Stimulated activated naive CD8-positive, alpha-beta T cell treated with anti-CD3 and anti-CD28 coated beads, Interleukin-15, Interleukin-2, amounts not matched to agents 100 U/mL and 50 U/mL, for 24 hours (primary cell): ENCODE results near the gene BNIP1.
"Not testable (repeated sequence)": the region's sequence is repeated elsewhere in the genome, so short reads cannot be mapped to it uniquely, and the experiment has no call there.

ENCODE experiments used
- ATAC-seq: fragments of 150-1000 bp; cut with Tn5 transposase; one replicate; pipeline ENCODE4 v1.10.0; 2021
- DNase-seq: peaks from one replicate; pipeline ENCODE4 v3.0.0; 2021

The BNIP1 gene, protein sequence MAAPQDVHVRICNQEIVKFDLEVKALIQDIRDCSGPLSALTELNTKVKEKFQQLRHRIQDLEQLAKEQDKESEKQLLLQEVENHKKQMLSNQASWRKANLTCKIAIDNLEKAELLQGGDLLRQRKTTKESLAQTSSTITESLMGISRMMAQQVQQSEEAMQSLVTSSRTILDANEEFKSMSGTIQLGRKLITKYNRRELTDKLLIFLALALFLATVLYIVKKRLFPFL

DNA sequence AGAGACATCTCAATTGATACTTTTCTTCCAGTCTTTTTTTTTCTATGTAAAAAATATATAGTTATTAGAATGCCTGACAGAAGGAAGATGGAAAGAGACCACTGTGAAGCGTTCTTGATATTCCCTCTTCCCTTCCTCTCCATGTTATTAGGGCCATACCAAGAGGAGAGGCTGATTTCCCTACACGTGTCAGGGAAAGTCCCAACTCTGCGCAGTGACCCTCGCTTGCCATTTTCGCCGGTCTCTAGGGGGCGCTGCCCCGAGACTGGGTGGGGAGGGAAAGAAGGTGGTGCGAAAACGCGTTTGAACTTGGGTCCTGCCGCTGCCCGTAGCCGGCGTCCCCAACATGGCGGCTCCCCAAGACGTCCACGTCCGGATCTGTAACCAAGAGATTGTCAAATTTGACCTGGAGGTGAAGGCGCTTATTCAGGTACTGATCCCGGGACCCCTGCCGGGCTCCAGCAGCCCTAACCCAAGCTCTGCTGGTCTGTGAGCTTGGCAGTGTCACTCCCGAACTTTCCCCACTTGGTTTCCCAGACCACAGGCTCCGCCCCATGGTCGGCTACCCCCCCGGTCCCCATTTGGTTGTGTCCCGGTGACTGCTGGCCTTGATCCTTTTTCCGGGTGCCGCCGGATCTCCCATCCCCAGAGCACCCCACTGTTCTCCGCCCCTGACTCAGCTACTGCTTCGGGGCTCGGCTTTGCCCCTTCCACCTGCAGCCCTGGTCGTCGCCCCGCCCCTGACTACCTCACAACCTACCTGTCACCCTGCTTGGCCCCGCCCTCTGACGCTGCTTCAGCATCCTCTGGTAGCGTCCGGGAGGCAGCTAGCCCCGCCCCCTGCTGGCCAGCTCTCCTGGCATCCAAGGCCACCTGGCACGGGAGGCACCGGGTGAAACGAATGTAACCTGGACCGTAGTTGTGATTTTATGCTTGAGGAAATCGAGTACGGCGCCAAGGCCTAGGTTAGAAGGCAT, at the start of gene BNIP1:
Gene BNIP1, plus strand, starts transcription at position 332 of the 977 bp plus-strand sequence. Its CDS starts 15 bp downstream, at position 347.
- DNase-seq (peak; percentile 99), ATAC-seq (peak; percentile 95)

DNA sequence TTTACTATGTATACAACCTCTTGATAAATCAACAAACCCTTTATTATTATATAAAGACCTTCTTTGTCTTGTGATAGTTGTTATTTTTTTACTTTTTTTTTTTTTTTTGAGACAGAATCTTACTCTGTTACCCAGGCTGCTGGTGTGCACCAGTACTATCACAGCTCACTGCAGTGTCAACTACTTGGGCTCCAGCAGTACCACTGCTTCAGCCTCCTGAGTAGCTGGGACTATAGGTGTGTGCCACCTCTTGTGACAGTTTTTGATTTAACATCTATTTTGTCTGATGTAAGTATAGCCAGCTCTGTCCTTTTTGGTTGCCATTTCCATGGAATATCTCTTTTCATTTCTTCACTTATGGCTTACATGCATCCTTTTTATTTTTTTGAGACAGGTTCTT, 45.5 kb upstream of the BNIP1 start:
- ATAC-seq: no peak

DNA sequence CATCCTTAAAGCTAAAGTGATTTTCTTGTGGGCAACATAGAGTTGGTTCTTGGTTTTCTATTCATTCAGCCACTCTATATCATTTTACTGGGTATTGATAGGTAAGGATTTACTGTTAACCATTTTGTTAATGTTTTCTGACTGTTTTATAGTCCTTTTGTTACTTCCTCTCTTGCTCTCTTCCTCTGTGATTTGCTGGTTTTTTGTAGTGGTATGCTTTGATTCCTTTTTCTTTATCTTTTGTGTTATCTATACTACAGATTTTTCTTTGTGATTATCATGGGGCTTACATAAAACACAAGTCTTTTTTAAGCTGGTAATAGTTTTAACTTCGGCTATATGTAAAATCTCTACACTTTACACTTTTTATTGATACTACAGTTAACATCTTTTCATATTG, 44.9 kb upstream of the BNIP1 start:
- DNase-seq: no peak
- no peak for ATAC-seq

More for the DNA sequence above, 45.5 kb upstream of the BNIP1 start:
- DNase-seq: no peak

DNA sequence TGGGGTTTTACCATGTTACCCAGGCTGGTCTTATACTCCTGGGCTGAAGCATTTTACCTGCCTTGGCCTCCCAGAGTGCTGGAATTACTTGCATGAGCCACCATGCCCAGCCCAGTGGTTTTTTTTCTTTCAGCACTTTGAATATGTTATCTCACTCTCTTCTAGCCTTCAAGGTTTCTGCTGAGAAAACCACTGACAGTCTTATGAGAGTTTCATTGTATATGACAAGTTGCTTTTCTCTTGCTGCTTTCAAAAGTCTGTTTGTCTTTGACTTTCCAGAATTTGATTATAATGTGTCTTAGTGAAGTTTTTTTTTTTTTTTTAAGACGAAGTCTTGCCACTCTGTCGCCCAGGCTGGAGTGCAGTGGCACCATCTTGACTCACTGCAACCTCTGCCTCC, 43.1 kb upstream of the BNIP1 start:
- no peak for DNase-seq
- no peak for ATAC-seq

DNA sequence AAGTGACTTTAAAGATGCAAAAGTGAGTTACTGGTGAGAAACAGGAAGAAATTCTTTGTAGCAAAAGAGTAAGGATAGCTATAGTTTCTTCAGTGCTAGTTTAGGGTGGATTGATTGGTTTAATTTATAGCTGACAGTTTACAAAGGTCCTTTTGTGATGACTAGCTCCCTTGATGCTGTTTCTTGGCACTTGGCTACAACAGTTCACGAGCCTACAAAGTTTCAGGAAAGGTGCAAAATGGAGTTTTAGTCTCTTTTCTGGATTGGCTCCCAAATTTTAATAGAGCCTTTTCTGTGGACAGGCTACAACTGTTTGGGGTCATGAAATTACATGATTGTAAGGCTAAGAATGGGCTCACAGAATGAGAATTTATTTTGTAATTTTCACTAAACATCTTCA, 40.9 kb upstream of the BNIP1 start:
- DNase-seq (no peak), ATAC-seq (no peak)

DNA sequence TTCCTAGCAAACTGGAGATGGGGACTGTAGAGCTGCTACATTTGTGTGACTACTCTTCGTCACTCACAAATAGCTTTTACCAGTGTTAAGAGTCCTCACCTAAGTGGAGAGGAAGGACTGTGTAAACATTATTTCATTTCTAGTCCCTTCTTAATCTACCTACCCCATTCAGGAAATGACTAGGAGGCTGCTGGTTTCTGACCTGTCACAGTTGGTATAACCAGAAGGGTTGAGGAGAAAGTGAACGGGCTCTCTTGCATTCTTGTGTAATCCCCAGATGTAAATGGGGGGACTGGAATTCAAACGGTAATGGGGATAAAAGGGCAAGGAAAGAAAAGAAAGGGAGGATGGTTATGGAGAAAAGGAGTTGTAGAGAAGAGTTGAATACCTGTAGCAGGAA, 35.4 kb upstream of the BNIP1 start:
- DNase-seq: no peak
- no peak for ATAC-seq

DNA sequence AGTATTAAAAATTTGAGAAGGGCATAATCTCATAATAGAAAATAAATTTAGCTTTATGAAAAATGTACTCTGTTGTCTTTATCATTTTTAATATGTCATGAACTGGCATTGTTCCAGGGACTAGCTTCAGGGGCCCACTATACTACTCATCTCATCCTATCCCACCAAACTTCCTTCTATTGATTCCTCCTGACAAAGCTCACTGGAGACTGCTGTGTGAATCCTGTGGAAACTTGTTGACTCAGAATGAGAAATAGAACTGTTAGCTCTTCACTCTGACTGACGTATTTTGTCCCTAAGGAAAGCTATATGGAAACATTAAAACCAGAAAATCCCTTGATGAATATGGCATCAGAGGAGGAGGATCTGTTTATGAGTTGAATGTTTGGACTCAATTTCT, 29.8 kb upstream of the BNIP1 start:
- no peak for ATAC-seq
- no peak for DNase-seq

DNA sequence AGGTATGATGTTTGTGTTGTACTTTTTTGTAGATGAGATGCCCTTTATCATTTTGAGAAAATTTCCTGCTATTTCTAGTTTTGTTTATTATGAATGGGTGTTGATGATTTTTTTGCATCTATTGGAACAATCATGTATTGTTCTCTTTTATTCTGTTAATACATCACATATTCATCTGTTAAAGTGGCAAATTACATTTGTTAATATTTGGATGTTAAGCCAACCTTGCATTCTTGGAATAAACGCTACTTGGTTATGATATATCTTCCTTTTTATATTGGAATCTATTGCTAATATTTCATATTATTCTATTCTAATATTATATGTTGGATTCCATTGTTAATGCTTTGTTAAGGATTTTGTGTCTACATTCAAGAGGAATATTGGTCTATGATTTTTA, 24.6 kb upstream of the BNIP1 start:
- DNase-seq (no peak), ATAC-seq (no peak)

DNA sequence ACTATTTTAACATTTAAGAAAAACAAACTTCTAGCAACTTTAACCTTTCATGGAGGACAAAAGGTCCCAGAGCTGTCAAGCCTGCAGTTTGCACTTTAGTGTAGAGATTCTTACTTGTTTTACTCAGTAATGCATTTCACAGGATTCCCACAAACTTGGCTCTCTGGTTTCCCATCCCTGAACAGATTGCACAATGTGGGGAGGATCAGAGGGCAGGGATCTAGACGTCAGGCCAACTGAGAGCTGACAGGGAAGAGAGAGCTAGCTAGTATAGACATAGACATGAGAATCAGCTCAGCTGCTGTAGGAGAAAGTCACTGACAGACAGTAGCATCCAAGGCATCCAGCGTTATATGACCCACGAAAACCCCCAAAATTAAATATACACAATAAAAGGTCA, 20.9 kb upstream of the BNIP1 start:
- DNase-seq: no peak
- ATAC-seq: no peak

DNA sequence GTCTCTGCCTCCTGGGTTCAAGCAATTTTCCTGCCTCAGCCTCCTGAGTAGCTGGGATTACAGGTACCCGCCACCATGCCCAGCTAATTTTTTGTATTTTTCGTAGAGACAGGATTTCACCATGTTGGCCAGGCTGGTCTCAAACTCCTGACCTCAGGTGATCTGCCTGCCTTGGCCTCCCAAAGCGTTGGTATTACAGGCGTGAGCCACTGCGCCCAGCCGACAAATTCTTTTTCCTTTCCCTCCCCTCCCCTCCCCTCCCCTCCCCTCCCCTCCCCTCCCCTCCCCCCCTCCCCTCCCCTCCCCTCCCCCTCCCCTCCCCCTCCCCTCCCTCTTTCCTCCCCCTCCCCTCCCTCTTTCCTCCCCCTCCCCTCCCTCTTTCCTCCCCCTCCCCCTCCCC, 12.2 kb upstream of the BNIP1 start:
- not testable (repeated sequence) for ATAC-seq, DNase-seq

DNA sequence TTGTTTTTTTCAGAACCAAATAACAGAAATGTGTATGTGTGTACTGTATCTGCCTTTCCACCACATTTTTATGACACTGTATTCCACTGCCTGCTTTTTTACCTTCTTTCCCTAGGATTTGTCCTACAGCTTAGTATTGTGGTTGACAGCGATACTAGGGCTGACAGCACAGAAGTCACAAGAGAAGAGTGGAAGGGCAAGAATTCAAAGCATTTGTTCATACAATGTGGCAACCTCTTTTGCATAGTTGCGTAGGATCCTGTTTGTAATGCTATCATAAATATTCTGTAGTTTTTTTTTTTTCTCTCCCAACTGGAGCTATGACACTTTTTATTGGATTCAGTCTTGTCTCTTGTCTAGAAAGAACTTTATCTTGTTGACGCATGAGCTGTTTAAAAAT, 5.6 kb upstream of the BNIP1 start:
- DNase-seq (no peak), ATAC-seq (no peak)

DNA sequence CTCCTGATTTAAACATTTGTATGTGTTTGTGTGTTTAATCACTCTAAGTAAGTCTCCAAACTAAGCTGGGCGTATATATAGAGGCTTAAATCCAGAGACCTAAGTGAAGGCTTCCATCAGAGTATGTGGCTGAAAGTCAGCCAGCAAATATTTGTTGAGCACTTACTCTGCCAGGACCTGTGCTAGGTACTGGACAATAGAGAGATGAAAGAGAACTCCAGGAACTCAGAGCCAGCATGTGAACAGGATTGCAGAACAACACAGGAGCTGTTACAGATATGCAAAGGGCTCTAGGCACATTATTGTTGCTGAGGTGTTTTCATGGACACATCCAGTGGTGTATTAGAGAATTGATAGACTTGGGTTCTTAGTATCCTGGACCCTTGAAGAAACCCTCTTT, 4.7 kb upstream of the BNIP1 start:
- DNase-seq: no peak
- ATAC-seq: no peak

DNA sequence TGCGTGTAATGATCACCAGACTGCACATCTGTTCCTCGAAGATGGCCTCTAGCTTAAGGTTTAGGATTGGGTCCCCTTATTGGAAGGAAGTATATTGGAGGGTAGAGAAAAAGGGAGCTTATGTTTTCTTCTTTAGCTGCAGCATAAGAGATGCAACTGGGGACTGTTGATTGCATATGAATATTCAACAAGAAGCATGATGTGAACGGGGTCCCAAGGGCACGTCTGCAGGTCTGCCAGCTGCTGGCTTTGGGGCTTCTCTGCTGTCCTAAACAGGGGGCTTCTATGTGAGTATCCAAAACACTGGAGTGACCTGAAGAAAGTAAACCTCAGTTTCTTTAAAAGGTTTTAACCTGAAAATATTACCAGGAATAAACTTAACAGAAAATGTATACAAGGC, 3.6 kb upstream of the BNIP1 start:
- no peak for ATAC-seq
- DNase-seq: no peak

DNA sequence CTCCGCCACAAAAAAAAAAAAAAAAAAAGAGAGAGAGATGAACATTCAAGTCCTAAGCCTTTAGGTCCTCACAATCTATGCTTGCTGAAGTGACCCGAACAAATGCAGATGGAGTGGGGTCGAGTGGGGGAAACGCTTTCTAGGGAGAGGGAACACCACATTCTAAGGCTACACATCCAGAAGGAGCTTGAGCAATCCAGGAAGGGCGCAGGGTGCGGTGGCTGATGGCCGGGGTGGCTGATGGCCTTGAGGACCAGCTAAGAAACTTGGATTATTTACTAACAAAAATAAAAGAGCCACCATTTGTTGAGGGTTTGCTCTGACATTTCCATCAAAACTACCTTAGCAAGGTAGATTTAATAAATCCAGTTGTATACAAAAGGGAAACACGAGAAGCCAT, 764 bp upstream of the BNIP1 start:
- DNase-seq: no peak
- ATAC-seq: no peak

DNA sequence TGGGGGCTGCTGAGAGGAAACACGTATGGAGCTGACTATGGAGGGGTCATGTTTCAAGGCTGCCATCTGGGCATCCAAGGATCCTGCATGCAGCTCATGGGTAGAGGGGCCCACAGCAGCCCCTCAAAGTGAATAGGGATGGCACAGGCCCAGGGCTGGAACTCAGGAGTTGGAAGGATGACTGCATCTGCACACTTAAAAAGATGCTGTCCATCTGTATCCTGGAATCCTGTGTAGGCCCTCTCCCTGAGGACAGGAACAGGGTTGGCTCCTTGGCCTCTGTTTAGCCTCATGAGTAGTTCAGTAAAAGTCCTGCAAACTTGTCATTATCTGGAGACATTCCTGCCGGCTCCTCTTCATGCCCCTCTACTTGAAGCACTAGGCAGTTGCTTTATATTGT, 4.0 kb downstream of the BNIP1 start:
- DNase-seq: no peak
- ATAC-seq: no peak

DNA sequence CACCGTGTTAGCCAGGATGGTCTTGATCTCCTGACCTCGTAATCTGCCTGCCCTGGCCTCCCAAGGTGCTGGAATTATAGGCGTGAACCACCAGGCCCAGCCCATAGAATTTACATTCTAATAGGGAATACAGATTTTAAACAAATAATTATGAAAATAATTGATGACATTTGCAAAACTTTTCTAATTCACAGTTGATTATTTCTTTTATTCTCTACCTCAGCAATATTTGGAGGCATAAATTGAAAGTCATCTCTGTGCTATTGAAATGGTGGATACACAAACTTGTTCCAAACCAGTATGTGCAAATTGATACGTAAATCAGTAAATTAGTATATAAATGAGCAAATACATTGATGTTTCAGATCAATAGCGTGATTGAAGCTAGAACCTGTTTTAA, 8.2 kb downstream of the BNIP1 start:
- DNase-seq (no peak), ATAC-seq (no peak)

DNA sequence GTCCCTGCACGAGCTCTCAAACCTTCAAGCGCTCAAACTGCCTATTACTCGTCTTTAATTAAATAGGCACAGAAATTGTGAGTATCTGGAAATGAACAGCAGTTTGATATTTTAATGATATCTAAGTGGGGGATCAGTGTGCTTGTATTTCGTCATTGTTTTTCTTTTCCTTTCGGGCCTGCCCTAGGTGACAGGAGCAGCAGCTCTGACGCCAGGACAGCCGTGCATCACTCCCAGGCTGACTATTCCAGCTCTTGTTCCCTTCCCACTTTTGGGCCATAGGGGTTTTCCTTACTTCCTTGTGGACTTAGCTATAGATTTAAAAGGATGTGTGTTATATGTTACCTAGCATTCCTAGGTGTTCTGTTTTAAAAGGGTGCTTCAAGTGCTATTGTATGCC, 9.5 kb downstream of the BNIP1 start:
- ATAC-seq (no peak), DNase-seq (no peak)

DNA sequence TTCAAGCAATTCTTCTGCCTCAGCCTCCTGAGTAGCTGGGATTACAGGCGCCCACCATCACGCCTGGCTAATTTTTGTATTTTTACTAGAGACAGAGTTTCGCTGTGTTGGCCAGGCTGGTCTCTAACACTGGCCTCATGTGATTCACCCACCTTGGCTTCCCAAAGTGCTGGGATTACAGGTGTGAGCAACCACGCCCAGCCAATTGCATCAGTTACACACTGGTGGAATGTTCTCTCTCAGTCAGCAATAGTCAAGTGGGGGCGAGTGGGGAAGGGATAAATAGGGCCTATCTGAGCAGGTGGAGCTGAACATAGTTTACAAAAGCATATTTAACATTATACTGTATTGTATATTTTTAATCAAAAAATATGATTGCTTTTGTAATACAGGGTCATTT, 10.3 kb downstream of the BNIP1 start:
- DNase-seq, ATAC-seq: not testable (repeated sequence)

DNA sequence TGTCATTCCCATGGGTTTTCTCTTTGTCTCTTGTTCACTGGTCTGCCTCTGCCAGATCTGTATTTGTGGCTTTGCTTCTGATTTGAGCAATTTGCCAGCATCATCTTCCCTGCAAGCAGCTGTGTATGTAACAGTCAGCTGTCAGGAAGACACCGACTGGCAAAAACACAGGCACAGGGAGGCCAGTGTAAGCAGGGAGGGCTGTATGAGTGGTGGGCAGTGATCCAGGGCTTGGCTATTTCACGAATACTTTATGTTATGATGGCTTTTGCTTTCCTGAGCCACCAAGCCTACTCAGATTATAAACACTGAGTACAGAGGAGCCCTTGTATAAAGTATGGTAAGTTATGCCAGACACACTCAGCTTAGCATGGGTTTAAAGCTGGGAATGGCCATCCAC, 11.6 kb downstream of the BNIP1 start:
- no peak for DNase-seq
- ATAC-seq: no peak

DNA sequence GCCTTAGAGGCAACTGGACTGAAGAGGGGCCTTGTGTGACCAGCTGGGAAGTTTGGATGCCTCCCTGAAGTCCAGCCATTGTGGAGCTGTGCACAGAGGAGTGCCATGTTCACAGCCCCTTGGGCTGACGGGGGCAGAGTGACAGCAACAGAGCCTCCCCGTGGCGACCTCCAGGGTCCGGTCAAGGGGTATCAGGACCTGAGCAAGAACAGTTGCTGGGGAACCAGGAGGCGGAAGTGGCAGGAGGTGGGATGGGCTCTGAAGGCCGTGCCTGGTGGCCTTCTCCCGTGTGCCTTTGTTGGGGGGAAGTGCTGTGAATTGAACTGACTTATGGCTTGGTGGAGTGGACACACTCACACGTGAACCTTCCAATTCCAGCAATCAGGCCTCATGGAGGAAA, 14.0 kb downstream of the BNIP1 start:
- ATAC-seq (no peak), DNase-seq (no peak)

DNA sequence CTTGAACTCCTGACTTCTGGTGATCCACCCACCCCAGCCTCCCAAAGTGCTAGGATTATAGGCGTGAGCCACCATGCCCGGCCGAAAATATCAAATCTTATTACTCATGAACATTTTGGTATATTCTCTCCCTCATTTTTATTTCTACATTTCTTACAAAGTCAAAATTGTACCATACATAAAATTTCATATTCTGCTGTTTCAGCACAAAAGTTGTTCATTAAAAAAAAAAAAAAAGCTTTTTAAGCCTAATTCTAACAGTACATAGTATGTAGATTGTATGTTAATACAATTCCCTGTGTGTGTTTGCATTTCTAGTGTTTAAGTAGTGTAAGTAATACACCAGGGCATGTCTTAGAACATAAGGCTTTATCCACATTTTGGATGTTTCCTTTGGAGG, 14.9 kb downstream of the BNIP1 start:
- DNase-seq: no peak
- no peak for ATAC-seq

DNA sequence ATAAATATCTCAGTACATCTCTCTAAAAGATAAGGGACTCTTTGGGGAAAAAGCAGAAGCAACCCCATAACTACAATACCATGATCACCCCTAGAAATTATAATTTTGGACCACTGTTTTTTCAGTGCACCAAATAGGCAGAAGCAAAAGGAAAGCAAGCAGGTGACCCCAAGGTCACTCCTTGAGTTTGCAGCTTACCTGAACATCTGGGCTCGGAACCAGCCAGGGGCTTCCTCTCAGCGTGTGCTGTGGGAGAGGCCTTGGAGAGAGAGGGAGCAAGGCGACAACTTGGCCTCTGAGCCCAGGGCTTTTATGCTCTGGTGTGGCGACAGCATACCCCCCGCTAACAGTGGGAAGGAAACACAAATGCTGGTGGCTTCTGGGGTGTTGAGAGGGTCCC, 16.8 kb downstream of the BNIP1 start:
- ATAC-seq: no peak
- DNase-seq: no peak

DNA sequence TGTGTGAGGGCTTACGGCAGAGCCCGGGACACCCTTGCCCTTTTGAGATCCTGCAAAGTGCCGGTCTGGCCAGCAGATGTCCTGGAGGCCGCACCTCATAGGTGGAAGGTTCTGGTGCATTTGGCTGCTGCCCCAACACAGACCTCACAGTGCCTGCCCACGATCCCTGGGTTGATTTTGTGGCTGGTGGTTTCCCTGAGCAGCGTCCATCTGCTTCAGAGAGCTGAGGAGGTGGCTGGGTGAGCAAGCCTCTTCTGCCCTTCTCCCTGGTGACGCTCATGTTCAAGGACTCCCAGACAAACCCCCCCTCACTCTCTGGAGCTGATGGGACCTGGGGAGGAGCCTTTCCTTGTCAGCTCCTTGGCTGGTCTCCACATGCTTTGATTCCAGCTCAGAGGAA, 18.9 kb downstream of the BNIP1 start:
- DNase-seq: no peak
- no peak for ATAC-seq
